HG03103 (cell line): ENCODE data around the gene CYP3A5.
"Not testable (repeated sequence)": the region's sequence is repeated elsewhere in the genome, so short reads cannot be mapped to it uniquely, and the experiment has no call there.

ENCODE experiments used
- ATAC-seq: cut with Tn5 transposase; IDR thresholded peaks from one replicate; pipeline ENCODE4 v1.9.1; 2021; ENCODE audit warnings: low read depth; ENCODE audit not compliant: unreplicated experiment

Gene CYP3A5

GRCh38 chr7:99643464-99643863 is 36.3 kb downstream of the CYP3A5 start:
- ATAC-seq, result no peak

DNA sequence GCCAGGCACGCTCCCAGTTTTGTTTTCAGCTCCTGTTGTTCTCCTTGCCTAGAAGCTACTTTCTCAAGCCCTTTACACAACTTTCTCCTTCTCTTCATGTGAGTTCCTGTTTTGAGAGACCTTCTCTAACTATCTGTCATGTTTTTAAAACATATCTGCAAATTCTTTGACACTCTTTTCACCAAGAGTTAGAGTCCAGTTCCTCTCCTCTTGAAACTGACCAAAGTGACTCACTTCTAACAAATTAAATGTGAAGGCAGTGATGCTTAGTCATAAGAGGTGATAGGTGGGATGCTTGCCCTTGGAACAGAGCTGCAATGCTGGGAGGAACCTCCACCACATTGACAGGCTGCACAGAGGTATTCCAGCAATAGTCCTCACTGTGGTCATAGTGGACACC is 37.8 kb downstream of the CYP3A5 start:
- no peak for ATAC-seq

DNA sequence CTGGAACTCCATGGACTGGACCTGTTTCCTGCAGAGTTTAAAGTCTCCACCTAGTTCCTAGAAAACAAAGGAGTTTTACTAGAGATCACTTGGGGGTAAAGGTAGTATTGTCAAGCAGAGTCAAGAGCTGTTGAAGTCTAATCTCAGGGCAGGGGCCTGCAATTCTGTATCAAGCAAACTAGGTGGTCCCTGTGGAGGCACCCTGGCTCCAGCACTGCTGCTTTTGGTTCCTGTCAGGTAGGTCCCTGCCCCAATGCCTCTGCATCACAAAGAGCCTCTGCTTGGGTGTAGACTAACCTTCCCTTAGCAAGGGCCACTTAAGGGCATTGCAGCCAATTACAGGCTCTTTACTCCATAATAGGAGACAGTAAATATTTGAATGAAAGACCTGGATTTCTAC is 40.5 kb downstream of the CYP3A5 start:
- no peak for ATAC-seq

GRCh38 chr7:99638731-99639130 is 41.1 kb downstream of the CYP3A5 start:
- no peak for ATAC-seq

GRCh38 chr7:99637414-99637813 is 42.4 kb downstream of the CYP3A5 start:
- not testable (repeated sequence) for ATAC-seq

DNA sequence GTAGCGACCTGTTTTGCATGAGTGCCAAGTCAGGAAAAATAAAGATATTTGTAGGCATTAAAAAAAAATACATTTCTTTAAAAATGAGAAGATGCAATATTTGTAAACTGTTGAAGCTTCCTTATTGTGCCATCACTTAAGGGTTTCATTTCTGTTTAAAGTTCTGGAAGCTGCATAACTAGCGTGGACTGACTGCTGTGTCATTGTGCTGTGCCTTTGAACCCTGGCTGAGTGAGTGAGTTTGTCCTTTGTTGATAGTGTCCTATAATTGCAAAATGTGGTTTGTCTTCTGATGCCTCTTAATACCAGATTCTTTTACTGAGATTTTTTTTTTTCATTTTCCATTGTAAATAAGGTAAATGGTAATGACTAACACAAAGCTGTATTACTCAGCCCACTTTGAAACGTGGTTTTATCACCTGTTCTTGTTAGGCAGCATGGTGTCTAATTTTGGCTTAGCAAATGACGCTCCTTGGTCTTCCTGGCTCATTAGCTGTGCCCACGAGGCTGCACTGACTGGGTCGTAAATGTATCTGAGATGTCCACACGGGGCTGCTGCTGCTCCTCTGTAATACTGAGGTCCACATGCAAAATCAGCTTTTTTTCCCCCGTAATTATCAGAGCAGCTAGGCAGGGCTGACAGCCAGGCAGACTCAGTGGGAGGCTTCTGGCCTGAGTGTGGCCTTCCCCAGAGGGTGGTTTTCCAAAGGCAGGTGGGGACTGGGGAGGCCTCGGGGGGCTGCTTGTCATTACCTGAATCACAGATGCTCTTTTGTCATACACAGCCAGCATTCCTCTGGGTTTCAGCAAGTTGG is 48.3 kb downstream of the CYP3A5 start:
- ATAC-seq, result no peak

DNA sequence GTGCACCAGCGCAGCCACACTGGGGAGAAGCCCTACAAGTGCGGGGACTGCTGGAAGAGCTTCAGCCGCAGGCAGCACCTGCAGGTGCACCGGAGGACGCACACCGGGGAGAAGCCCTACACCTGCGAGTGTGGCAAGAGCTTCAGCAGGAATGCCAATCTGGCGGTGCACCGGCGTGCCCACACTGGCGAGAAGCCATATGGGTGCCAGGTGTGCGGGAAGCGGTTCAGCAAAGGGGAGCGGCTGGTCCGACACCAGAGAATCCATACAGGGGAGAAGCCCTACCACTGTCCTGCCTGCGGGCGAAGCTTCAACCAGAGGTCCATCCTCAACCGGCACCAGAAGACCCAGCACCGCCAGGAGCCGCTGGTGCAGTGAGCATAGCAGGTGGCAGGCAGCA is 50.2 kb downstream of the CYP3A5 start:
- no peak for ATAC-seq

GRCh38 chr7:99628471-99629465 is 51.0 kb downstream of the CYP3A5 start:
- no peak for ATAC-seq

- no peak for ATAC-seq
Measured at GRCh38 chr7:99627513-99627912, 52.3 kb downstream of the CYP3A5 start.

DNA sequence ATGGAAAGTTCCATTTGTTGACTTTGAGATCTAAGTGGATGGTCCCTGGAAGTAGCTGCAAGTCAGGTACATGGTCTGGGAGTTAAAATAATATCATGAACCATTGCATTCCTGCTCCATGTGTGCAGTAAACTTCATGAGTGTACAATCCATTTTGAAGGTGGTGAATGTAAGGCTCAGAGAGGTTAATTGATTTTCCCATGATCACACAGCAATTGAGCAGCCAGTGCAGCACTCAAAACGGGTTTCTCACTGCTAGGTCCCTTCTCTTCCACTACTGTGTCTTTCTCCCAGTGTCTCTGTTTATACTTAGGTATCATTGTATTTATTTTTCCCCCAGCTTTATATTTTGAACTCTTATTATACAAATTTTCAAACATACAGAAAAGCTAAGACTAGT is 53.1 kb downstream of the CYP3A5 start:
- ATAC-seq, result no peak

GRCh38 chr7:99625961-99626360 is 53.8 kb downstream of the CYP3A5 start:
- no peak for ATAC-seq

GRCh38 chr7:99625321-99625720 is 54.5 kb downstream of the CYP3A5 start:
- no peak for ATAC-seq

- no peak for ATAC-seq
Measured at GRCh38 chr7:99624484-99624883, 55.3 kb downstream of the CYP3A5 start.

DNA sequence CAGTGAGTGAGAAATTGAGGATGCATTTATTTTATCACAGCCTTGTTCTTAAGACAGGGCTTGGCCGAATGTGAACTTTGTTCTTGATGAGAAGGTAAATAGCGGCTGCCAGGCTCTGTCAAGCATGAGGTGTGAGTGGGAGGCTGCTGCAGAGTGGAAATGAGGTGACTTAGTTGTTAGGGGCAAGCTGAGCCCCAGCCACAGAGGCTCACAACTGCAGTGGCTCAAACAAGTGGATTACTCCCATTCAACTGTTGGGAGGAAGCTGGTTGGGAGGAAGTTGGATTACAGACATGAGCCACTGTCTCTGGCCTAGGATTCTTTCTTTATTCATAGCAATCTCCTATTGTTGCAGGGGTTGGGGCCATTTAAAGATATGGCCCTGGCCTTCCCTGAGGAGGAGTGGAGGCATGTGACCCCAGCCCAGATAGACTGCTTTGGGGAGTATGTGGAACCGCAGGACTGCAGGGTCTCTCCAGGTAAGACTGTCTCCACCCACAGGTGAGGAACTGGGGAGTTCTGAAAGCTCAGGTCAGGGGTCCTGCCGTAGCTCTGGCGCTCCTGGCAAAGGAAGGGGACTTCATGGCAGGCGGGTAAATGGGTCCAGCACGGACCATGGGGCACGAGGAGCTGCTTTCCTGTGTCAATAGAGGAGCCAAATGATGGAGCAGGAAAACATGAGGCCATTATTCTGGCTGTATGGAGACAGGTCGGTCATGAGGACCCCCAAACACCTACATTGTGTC is 55.9 kb downstream of the CYP3A5 start:
- ATAC-seq, result no peak

- no peak for ATAC-seq
Measured at GRCh38 chr7:99623091-99623693, 56.6 kb downstream of the CYP3A5 start.

DNA sequence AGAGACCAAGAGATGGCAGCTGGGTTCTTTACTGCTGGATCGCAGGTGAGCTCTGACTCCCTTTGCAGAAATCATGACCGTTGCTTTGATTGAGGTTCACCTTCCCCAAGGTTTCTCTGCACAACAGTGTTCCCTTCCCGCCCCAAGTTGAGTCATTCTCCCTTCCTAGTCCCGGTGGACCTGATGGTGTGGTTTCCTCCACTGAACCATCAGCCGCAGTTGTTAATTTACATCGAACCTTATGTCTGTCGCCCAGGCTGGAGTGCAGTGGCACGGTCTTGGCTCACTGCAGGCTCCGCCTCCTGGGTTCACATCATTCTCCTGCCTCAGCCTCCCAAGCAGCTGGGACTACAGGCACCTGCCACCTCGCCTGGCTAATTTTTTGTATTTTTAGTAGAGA is 57.2 kb downstream of the CYP3A5 start:
- no peak for ATAC-seq

DNA sequence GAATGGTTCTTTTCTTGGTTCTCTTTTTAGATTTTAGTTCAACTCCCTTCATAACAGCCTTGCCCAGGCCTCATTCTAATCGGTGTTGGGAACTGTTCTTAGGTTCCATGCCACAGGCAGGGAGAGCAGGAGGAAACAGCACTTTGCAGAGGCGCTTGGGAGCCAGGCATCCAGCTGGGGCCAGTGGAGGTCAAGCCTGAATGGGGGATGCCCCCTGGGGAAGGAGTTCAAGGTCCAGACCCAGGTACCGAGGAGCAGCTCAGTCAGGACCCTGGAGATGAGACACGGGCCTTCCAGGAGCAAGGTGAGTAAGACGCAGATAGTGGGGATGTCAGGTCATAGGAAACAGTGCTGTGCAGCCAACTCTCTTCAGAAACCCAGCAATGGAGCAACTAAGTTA is 58.5 kb downstream of the CYP3A5 start:
- ATAC-seq, result no peak

DNA sequence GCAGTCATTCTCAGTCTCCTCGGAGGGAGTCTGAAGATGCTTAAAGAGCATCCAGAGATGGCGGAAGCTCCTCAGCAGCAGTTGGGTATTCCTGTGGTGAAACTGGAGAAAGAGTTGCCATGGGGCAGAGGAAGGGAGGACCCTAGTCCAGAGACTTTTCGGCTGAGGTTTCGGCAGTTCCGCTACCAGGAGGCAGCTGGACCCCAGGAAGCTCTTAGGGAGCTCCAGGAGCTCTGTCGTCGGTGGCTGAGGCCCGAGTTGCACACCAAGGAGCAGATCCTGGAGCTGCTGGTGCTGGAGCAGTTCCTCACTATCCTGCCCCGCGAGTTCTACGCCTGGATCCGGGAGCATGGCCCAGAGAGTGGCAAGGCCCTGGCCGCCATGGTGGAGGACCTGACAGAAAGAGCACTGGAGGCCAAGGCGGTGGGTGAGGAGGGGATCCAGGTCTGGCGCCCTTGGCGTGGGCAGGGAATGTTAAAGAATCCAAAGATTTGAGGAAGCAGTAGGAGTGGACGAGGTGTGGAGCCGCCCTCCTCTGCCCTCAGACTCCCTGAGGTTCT is 60.1 kb downstream of the CYP3A5 start:
- no peak for ATAC-seq

- no peak for ATAC-seq
Measured at GRCh38 chr7:99618726-99619125, 61.1 kb downstream of the CYP3A5 start.

DNA sequence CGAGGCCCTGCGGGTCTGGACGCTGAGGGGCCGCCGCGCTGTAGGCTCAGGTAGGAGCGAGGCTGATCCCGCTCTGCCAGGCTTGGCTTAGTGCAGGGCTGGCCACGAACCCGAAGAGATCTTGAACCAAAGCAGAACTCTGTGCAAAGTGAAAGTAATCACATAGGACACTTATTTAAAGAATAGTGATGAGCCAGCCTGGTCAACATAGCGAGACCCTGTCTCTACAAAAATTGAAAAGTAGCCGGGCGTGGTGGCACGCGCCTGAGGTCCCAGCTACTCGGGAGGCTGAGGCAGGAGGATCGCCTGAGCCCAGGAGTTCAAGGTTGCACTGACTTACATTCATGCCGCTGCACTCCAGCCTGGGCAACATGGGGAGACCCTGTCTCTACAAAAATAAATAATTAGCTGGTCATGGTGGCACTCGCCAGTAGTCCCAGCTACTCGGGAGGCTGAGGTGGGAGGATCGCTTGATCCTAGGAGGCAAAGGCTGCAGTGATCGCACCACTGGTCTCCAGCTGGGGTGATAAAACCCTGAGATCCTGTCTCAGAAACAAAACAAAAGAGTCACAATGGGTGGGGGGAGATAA is 62.5 kb downstream of the CYP3A5 start:
- ATAC-seq, result no peak
